Effector CD4-positive, alpha-beta T cell (primary cell): ENCODE measurements around the gene CRISPLD2.

ENCODE experiments used
- DNase-seq: peaks from one replicate; pipeline ENCODE4 v3.0.0-alpha.2; 2020
- total RNA-seq: gene quantifications from one replicate; lab custom pipeline; 2026; lab: John Stamatoyannopoulos, UW

The CRISPLD2 gene
- total RNA-seq = 1.1 reads per million

- peak; percentile 77 for DNase-seq
Observed at GRCh38 chr16:84819644-84820304, at the start of gene CRISPLD2. CRISPLD2 (plus strand) TSS chr16:84819985; CDS start chr16:84838496, 18,511 bp downstream.

- no peak for DNase-seq
Observed at GRCh38 chr16:84773312-84773711, 46.5 kb upstream of the CRISPLD2 start.

- no peak for DNase-seq
Observed at GRCh38 chr16:84774810-84775209, 45.0 kb upstream of the CRISPLD2 start.

GRCh38 chr16:84775262-84775810, 44.4 kb upstream of the CRISPLD2 start:
- DNase-seq = no peak

- no peak for DNase-seq
Observed at GRCh38 chr16:84777435-84777834, 42.4 kb upstream of the CRISPLD2 start.

- DNase-seq = no peak
Observed at GRCh38 chr16:84778720-84779119, 41.1 kb upstream of the CRISPLD2 start.

GRCh38 chr16:84780063-84780462, 39.7 kb upstream of the CRISPLD2 start:
- no peak for DNase-seq

GRCh38 chr16:84780544-84781376, 39.0 kb upstream of the CRISPLD2 start:
- DNase-seq = no peak

GRCh38 chr16:84782846-84783245, 36.9 kb upstream of the CRISPLD2 start:
- no peak for DNase-seq

- no peak for DNase-seq
Observed at GRCh38 chr16:84785843-84786581, 33.8 kb upstream of the CRISPLD2 start.

- DNase-seq = no peak
Observed at GRCh38 chr16:84786605-84787262, 33.1 kb upstream of the CRISPLD2 start.

GRCh38 chr16:84787263-84787622, 32.5 kb upstream of the CRISPLD2 start:
- DNase-seq = no peak

- DNase-seq = no peak
Observed at GRCh38 chr16:84788920-84789391, 30.8 kb upstream of the CRISPLD2 start.

GRCh38 chr16:84789431-84789830, 30.4 kb upstream of the CRISPLD2 start:
- no peak for DNase-seq

GRCh38 chr16:84790301-84790700, 29.5 kb upstream of the CRISPLD2 start:
- no peak for DNase-seq

- DNase-seq = no peak
Observed at GRCh38 chr16:84791088-84791487, 28.7 kb upstream of the CRISPLD2 start.

- DNase-seq = no peak
Observed at GRCh38 chr16:84791501-84791900, 28.3 kb upstream of the CRISPLD2 start.

GRCh38 chr16:84794186-84794585, 25.6 kb upstream of the CRISPLD2 start:
- DNase-seq = no peak

GRCh38 chr16:84794626-84795025, 25.2 kb upstream of the CRISPLD2 start:
- no peak for DNase-seq

- DNase-seq = no peak
Observed at GRCh38 chr16:84795329-84796053, 24.3 kb upstream of the CRISPLD2 start.

GRCh38 chr16:84800158-84800978, 19.4 kb upstream of the CRISPLD2 start:
- DNase-seq = no peak
